NCI-H2196 treated with DMSO at 0.1 percent for 48 hours (cell line): Measurements from ENCODE around the gene FGA.

Source experiments
- DNase-seq: peaks from one replicate; lab custom pipeline; 2025; ENCODE audit not compliant: unreplicated experiment; lab: John Stamatoyannopoulos, UW

The FGA gene

DNA sequence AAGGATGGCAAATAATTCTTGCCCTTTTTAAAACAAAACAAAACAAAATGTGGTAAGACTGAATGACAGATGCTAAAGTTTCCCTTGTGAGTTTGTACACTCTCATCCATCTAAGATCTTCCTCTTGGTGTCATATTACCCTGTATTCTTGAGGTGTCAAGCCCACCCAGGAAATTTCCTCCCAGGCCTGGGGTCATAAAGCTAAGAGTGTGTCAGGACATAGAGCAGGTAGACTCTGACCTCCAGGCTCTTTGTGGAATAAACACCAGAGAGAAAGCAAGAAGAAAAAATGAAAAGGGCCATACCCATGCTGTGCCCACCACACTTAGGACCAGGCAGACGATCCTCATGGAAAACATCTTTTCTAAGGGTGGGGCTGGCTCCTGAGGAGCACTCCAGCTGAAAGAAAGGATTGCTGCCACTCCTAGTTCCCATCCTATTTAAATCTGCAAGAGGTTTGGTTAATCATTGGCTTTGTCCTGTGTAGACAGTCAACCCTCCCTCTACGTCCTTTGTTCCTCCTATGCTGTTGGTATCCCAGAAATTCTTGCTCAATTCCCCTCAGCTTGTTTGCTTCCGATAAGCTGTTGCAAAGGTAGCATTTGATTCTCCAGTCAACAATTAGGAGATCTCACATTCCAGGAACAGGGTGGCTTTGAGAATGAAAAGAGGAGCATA lies at the start of gene FGA:
FGA (minus strand) TSS at position 414 of the 678 bp plus-strand sequence; CDS start at position 359, 55 bp downstream.
- DNase-seq: no peak

DNA sequence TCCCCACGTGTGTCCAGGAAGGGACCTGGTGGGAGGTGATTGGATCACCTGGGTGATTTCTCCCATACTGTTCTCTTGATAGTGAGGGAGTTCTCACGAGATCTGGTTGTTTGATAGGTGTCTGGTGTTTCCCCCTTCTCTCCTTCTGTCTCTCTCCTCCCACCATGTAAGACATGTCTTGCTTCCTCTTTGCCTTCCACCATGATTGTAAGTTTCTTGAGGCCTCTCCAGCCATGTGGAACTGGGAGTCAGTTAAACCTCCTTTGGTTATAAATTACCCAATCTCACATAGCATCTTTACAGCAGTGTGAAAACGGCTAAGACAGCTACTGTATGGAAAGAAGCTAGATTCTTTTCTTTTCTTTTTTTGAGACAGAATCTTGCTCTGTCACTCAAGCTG lies 43.5 kb upstream of the FGA start:
- DNase-seq: no peak

DNA sequence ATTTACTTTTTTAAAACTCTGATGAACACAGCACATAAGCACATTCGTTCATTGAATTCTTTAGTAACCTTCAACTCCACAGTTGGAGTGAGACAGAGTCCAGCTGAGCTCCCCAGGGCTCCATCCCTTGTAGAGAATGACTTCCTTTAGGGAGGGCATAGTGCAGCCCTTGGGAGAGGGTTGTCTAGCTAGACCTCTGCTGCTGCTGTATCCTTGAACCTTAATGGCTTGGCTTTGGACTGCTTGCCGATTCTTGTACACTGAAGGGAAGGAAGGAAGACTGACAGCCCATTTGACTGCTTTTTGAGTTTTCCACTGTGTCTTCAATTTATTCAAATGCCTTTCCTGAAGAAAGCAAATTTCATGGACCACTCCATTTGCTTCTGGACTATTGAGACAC lies 41.3 kb upstream of the FGA start:
- no peak for DNase-seq

DNA sequence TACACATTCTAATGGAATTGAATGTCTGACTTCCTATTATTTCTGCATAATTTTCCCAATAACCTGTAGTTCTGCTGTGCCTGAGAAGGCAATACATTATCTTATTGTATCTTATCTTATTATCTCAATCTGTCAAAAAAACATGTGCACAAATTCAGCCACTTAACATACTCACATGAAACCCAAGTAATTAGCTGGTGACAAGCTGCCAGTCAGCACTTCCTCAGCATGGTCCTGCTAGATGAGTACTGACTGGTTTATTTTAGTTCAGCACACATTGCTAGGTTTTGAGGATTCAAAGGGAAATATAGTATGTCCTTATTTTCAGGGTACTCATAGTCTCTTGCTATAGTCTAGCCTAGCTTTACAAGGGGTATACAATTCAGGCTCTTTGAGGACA lies 39.8 kb upstream of the FGA start:
- no peak for DNase-seq

DNA sequence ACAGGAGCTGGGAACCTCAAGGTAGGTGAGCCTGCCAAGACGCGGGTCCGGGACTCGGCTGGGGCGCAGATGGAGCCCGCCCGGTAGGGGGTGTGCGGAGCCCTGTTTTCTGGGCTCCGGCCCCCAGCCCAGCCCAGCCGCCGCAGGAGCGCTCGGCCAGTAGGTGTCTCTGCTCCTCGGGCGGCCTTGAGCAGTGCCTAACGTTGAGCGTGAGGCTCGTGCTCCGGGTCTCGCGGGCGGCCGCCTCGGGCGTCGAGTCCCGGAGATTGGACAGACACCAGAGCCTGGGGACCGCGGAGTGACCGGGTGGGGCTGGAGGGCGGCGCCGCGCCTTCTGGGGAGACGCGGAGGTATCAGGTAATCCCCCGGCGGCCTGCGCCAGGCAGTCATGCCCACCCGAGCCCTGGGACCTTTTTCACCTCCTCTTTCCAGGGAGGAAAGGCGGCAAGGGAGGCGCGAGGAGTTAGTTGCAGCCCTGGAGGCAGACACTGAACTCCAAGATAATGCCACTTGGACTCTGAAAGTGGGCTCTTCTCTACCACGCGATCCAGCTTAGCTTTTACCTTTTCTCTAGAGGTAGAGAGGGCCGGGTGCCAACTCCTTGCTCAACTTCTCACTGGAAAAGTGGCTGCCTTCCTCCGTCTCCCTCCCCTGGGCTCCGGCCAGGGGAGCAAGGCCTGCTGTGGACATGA lies 36.4 kb upstream of the FGA start:
- DNase-seq: no peak

DNA sequence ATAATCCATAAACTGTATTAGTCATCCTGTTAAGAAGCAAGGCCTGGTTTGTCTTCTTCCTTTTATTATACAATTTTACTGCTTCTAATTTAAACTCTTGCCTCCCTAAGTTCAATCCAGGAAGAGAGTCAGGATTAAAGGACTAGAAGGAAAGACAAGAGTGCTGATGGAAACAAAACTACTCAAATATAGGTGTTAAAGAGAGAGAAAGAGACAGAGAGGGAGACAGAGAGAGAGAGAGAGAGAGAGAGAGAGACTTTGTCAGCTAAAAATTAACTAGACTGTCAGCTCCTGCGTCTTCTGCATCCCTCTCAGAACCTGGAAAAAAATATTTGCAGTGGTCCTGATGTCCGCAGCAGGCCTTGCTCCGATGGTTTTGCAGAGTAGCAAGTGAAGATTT lies 35.4 kb upstream of the FGA start:
- no peak for DNase-seq

DNA sequence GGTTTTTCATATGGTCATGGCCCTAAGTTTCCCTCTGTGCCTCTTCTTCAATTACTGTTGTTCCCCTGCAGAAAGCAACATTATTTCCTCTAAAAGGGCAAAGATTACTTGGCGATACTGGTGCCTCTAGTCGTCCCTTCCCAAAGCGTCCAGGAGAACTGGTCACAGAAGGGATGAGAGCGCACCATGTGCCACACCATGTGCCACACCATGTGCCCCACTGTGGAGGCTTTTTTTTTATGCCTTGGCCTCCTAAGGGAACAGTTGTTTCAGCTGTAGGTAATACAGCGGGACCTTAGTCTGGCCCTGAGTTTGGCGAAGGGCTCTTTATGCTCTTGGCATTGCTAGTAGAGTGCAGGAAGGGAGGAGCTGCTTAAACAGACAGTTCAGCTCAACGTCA lies 33.5 kb upstream of the FGA start:
- no peak for DNase-seq

DNA sequence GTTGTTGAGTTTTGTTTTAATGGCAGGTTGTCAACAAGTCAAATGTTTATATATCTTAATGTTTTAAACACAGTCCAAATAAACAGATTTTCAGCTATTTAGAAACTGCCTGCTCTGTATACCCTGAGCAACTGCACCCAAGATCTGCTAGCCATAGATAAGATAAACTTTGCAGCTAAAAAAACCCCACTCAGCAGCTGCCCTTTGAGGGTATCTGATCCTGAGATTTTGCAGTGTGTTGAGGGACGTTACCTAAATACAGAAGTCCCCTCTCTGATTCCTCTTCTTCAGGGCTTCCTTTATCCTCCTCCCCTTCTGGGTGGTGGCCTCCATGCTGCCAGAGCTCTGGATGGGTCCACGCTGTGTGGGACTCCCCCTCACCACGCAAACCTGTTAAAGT lies 32.9 kb upstream of the FGA start:
- no peak for DNase-seq

DNA sequence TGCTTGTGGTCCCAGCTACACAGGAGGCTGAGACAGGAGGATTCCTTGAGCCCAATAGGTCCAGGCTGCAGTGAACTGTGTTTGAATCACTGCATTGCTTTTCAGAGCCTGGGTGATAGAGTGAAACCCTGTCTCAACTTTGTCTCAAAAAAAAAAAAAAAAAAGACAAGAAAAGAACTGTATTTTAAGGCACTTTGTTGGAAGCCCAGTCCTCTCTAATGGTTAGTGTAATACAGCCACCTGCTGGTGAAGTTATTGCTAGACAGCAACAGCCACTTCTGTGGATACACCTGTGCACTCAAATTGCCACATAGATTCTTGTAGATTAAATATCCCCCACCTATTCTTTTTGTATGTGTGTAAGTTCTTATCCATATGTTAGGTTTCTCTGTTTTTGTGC lies 32.1 kb upstream of the FGA start:
- no peak for DNase-seq

DNA sequence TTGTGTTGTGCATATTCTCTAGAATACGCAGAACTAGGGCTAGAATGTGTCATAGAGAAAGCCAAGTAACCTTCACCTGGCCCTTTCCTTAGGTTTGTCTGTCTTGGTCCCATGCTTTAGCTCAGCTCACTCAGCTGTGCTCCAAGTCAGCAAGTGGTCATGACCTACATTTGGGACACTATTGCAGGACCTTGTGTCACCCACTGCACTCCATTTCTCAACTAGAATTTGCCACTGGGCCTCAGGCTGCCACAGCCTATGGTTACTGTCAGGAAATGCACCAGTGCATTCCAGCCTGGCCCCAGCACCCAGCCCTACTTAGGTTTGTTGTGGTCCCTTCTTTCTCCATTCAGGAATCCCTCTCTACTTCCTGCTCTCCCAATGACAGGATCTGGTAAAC lies 29.6 kb upstream of the FGA start:
- no peak for DNase-seq

DNA sequence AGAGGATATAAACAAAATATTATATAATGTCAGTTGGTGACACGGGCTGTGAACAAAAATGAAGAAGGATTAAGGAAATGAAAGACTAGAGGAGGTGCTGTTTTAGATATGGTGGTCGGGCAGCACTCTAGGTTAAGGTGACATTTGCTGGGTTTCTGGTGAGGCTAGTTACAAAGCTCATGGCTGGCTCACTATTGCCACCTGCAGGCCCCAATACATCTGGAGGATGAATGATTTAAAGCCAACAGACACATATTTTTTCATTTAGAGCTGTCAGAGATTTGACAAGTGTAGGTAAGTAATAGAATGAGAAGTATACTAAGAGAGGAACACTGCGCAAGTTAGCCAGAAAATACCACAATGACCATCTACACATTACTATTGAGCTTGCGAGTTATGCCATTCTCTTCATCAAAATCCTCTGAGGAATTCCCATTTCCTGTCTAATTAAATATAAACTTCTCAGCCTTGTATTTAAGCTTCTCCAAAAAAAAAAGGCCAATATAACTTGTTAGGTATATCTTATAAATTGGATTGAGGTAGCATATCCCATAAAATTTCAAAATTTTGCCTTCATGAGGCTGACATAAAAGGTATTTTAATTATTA lies 28.3 kb upstream of the FGA start:
- DNase-seq: no peak

DNA sequence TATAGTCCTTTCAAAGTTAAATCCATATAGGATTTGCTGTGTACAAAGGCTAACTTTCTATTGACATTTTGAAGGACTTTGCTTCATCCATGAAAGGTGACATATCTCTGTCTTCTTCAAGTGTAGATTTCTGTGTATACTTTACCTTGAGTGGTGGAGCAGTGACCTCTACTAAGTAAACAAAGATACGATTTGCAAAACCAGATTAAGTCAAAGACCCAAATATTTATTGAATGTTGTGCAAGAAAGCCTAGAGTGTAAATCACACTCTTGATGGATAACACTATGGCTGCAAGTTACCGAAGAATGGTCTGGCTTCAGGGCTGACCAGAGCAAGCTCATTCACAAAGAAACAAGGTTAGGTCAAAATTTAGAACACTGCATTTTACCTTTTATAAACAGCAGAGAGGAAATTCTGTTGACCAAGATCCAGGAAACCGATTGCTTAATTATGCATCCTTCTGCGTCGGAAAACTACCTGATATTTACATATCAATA lies 27.3 kb upstream of the FGA start:
- DNase-seq: no peak

DNA sequence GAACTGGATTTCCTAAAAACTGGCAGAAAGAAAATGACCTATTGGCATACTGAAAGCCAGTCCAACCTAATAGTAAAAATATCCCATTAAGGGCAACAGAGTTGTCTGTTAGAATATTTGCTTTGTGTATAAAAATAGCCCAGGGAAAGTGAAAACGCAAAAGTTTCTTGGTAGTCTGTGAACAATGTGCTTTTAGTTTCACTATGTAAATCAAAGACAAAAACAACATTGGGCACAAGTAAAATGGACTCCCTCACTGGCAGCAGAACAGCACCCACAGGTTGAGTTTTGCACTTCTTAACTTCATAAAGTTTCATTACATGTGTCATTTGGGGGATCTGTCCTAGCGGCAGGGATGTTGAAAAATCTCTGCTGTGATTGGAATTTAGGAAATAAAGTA lies 26.2 kb upstream of the FGA start:
- DNase-seq: no peak

DNA sequence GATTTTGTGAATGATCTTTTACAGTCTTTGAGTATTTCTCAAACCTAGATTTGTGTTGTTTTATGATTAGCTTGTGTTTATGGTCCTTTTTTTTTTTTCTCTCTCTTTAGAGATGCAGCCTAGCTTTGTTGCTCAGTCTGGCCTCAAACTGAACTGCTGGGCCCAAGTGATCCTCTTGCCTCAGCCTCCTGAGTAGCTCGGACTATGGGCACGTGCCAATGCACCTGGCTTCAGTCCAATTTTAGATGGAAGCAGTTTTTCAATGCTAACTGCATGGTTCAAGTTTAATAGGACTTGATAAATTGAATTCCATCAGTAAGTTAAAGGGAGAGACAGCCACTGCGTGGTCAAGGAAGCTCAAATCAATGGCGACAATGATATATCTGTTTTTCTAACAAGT lies 25.7 kb upstream of the FGA start:
- DNase-seq: no peak

DNA sequence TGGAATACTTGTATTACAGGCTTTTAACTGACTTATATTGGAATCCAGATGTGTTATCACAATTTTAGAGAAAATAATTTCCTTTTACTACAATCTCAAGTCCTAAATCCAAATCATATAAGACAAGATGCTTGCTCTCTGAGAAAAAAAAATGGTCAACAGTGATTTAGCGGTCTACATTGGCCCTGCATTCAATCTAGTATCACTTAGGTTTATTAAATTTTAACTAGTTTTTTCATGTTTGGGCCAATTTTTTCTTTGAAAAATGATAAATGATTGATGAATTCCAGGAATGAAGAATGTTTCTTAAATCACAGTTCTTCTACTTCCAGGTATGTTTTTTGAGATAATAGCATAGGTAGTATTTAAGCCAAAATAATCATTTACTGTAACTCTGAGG lies 24.7 kb upstream of the FGA start:
- no peak for DNase-seq

DNA sequence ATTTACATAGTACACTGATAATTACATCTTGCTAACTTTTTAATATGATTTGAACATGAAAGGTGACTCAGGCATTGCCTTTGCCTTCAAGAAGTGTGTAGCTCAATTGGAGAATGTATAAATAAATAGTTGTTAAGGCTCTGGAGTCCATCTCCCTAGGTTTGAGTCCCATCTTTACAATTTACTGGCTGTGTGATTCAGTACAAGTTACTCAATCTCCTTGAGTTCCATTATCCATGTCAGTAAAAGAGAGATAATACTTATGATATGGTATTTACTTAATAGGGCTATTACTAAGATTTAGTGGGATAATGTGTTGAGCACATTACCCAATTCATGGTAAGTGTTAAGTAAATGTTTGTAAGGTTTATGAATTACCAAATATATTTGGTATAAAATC lies 23.8 kb upstream of the FGA start:
- no peak for DNase-seq

DNA sequence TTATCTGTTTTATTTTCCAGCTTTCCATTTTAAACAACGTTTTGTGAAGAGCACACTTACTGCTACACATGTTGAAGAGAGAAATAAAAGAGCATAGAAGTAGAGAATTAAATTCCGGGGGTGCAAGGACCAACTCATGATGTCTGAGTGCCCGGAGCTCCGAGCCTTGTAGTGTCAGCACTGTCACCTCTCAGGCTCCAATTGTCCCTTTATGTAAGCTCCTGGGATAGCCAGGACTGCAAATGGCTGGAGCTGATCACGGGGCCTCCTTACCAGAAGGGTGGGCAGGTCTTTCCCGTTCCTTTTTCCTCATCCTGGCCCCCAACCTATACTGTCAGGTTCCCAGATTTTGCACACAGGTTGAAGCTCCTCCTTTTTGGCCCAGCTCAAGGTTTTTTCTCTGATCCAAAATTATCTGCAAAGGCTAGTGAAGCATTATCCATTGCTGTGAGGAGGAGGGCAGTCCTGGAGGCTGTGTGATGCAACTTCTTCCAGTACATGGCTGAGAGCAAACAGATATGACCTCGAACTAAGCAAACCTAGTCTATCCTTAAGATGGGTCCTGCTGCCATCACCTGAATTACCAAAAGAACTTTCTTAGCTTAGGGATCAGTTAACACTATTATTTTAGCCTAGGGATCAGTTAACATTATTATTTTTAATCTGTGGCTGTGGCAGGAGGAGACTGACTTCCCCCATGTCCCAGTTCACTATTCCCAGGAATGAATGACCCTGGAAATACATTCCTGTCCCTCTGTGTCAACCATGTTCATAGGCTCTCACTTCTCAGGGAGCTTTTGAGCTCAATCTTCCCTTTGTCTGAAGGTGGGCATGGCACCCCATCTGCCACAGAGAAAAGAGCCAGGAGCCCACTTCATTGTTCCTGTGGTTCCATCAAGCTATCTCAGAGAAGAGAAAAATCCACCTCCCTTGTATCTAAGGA lies 22.2 kb upstream of the FGA start, which contains the start of gene FGG:
FGG (minus strand) TSS at position 185 of the 943 bp plus-strand sequence; CDS start at position 138, 47 bp downstream.
- DNase-seq: no peak

DNA sequence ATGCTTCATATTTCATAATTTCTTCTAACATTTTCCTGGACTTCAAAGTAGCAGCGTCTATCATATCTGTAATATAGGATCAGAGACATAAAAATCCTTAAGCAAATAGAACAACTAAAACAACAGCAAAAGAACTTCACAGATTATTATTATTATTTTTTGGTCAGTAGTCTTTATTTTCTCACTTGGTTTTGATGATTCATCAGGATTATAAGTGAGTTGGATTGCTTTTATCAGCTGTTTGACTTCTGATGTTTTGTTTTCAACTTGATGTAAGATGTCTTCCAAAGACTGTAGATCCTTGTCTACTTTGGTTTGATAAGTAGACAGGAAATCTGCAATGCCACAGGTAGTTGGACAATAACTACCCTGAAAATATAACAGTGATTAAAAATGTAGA lies 21.3 kb upstream of the FGA start:
- no peak for DNase-seq

DNA sequence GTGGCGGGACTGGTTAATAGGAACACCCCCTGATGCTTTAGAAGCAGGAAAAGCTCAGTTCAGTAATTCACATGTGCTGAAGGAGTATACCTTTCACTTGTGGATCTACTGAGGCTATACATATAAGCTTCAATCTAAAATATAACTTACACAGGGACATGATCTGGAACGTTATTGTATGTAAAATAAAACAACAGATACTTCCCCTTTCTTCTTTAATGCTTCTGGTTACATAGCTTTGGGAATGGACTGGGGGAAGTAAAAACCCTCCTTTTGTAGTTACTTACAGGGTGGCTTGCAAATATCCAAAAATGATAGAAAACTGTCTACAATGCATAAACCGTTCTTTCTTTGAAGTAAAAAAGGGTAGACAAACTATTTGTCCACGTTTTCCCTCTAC lies 20.0 kb upstream of the FGA start:
- no peak for DNase-seq

DNA sequence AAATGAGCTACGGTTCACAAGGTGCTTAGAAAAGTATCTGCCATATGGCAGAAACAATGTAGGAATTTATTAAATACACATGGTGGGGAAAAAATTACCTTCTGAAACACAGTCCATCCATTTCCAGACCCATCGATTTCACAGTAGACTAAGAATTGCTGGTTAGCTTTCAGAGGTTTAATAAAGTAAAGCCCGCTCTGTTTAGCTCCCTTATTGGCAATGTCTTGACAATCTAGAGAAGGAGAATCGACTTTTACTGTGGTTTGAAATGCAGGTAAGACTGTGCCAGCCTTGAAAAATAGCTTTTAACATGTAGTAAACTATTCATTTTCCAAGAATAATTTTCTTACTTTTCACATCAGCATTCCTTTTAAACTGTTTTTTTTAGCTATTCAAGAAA lies 19.0 kb upstream of the FGA start:
- DNase-seq: no peak
